A673 (cell line): ENCODE results near the gene PIEZO1. TPM values are rescaled to one million over a fixed set of nuclear protein-coding genes. Genes with fewer than 3 reads are reported as not detected.

Source experiments
- BruUV-seq: library from RNA; stranded (reverse); fragments of 400-500 nt; replicated peaks from 2 replicates; lab custom pipeline; 2021; lab: Mats Ljungman, UMichigan
- CTCF ChIA-PET: fragments of 300-600 bp; sonication (Branson Sonifier 250); formaldehyde crosslinking; loops from one replicate; lab custom pipeline; 2022; ENCODE audit warnings: antibody characterized with exemption; lab: Charles Lee
- POLR2A ChIA-PET: fragments of 300-600 bp; sonication (Branson Sonifier 250); formaldehyde crosslinking; loops from one replicate; lab custom pipeline; 2022; ENCODE audit warnings: antibody characterized with exemption; ENCODE audit not compliant: low non-redundant PET; lab: Charles Lee
- DNase-seq: peaks from one replicate; pipeline ENCODE4 v3.0.0-alpha.2; 2015; ENCODE audit warnings: low spot score
- H3K27ac ChIP-seq: fragments of 200-600 bp; sonication (generic); 2 replicates; pipeline ENCODE4 v1.5.1; 2016; ENCODE audit warnings: mixed run types, low read depth, mild to moderate bottlenecking, mixed read lengths, antibody characterized with exemption, low read length; ENCODE audit not compliant: poor library complexity, severe bottlenecking
- H3K27me3 ChIP-seq: fragments of 200-600 bp; sonication (generic); replicated peaks from 2 replicates; pipeline ENCODE4 v1.6.1; 2017; ENCODE audit warnings: mixed run types, low read depth, mild to moderate bottlenecking, mixed read lengths, antibody characterized with exemption, low read length; ENCODE audit not compliant: insufficient read depth, poor library complexity
- H3K36me3 ChIP-seq: fragments of 200-600 bp; sonication (generic); 2 replicates; pipeline ENCODE4 v1.6.1; 2016; ENCODE audit warnings: mixed run types, mild to moderate bottlenecking, mixed read lengths, antibody characterized with exemption, low read length; ENCODE audit not compliant: insufficient read depth, poor library complexity, severe bottlenecking
- H3K4me1 ChIP-seq: fragments of 200-600 bp; sonication (generic); 2 replicates; pipeline ENCODE4 v1.6.1; 2017; ENCODE audit warnings: mixed run types, mild to moderate bottlenecking, mixed read lengths, antibody characterized with exemption, low read length; ENCODE audit not compliant: insufficient read depth, poor library complexity, severe bottlenecking
- H3K4me3 ChIP-seq: fragments of 200-600 bp; sonication (generic); 2 replicates; pipeline ENCODE4 v1.5.1; 2016; ENCODE audit warnings: low read depth, mixed run types, mild to moderate bottlenecking, mixed read lengths, low read length; ENCODE audit not compliant: poor library complexity, severe bottlenecking
- H3K9me3 ChIP-seq: fragments of 200-600 bp; sonication (generic); 2 replicates; pipeline ENCODE4 v1.6.1; 2016; ENCODE audit warnings: mixed run types, low read depth, mild to moderate bottlenecking, mixed read lengths, antibody characterized with exemption, low read length; ENCODE audit not compliant: poor library complexity, severe bottlenecking
- EZH2 ChIP-seq: fragments of 200-600 bp; sonication (generic); IDR thresholded peaks from 2 replicates; pipeline ENCODE4 v1.6.1; 2017; ENCODE audit warnings: borderline replicate concordance, low read depth, mild to moderate bottlenecking, mixed read lengths, antibody characterized with exemption, low read length; ENCODE audit not compliant: poor library complexity, severe bottlenecking
- intact Hi-C: fragments of 100-400 bp; cut with micrococcal nuclease; formaldehyde crosslinking; loops from one replicate; pipeline ENCODE4 v1.10.0; 2022; ENCODE audit not compliant: unreplicated experiment
- total RNA-seq: library from RNA; stranded (reverse); gene quantifications from 2 replicates; pipeline ENCODE4 v1.2.3, GENCODE V29; 2021
- TF ChIP-seq, protein P1 (sequence below): fragments of 300-800, 200-600 bp; sonication (generic); conservative IDR thresholded peaks from 2 replicates; pipeline ENCODE4 v1.5.1; 2017; ENCODE audit warnings: low read depth, mild to moderate bottlenecking, antibody characterized with exemption, low read length, moderate library complexity, mixed read lengths

The PIEZO1 gene
- total RNA-seq, 1 experiment from 2014 or later = 174 TPM

GRCh38 chr16:88807142-88807625 lies 22.2 kb upstream of the PIEZO1 start:
- H3K27ac ChIP-seq = no peak overlapping the region
- no peaks in the 10 kb centered on the region for H3K9me3 ChIP-seq
- TF ChIP-seq, protein P1, sequence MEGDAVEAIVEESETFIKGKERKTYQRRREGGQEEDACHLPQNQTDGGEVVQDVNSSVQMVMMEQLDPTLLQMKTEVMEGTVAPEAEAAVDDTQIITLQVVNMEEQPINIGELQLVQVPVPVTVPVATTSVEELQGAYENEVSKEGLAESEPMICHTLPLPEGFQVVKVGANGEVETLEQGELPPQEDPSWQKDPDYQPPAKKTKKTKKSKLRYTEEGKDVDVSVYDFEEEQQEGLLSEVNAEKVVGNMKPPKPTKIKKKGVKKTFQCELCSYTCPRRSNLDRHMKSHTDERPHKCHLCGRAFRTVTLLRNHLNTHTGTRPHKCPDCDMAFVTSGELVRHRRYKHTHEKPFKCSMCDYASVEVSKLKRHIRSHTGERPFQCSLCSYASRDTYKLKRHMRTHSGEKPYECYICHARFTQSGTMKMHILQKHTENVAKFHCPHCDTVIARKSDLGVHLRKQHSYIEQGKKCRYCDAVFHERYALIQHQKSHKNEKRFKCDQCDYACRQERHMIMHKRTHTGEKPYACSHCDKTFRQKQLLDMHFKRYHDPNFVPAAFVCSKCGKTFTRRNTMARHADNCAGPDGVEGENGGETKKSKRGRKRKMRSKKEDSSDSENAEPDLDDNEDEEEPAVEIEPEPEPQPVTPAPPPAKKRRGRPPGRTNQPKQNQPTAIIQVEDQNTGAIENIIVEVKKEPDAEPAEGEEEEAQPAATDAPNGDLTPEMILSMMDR = no peak
- TF ChIP-seq EZH2 = no peak
- CTCF ChIA-PET = no interaction called here
- intact Hi-C loops = no loop called here
- H3K36me3 ChIP-seq = peaks cover 60% of the 10 kb centered on the region
- H3K27me3 ChIP-seq = no peaks in the 10 kb centered on the region
- POLR2A ChIA-PET = no interaction called here
- no peak for DNase-seq
- no peak overlapping the region for H3K4me3 ChIP-seq
- BruUV-seq = no TSS peak
- peaks cover 22% of the 10 kb centered on the region for H3K4me1 ChIP-seq

- no peaks in the 10 kb centered on the region for H3K9me3 ChIP-seq
- POLR2A ChIA-PET = no interaction called here
- TF ChIP-seq, protein P1 = no peak
- TF ChIP-seq EZH2 = no peak
- CTCF ChIA-PET = no interaction called here
- no peak overlapping the region for H3K4me3 ChIP-seq
- peak overlapping the region; percentile 92 for H3K27ac ChIP-seq
- no peak for DNase-seq
- peaks cover 60% of the 10 kb centered on the region for H3K36me3 ChIP-seq
- no TSS peak for BruUV-seq
- H3K27me3 ChIP-seq = no peaks in the 10 kb centered on the region
- intact Hi-C loops = no loop called here
- peaks cover 22% of the 10 kb centered on the region for H3K4me1 ChIP-seq
These were observed 21.6 kb upstream of the PIEZO1 start for GRCh38 chr16:88806491-88807111.

GRCh38 chr16:88805887-88806393 lies 20.9 kb upstream of the PIEZO1 start:
- ChIA-PET POLR2A (no interaction called here), CTCF (no interaction called here)
- no TSS peak for BruUV-seq
- TF ChIP-seq EZH2 = no peak
- TF ChIP-seq, protein P1 = no peak
- Histone ChIP-seq H3K9me3 (no peaks in the 10 kb centered on the region), H3K27me3 (no peaks in the 10 kb centered on the region), H3K36me3 (peaks cover 60% of the 10 kb centered on the region), H3K4me1 (peaks cover 22% of the 10 kb centered on the region), H3K4me3 (peak overlapping the region; percentile 88), H3K27ac (peak overlapping the region; percentile 92)
- no peak for DNase-seq
- intact Hi-C loops = no loop called here
